AG10803 (cell line): ENCODE data around the gene OR6P1.

Source experiments
- DNase-seq: peaks from one replicate; pipeline ENCODE4 v3.0.0; 2010; ENCODE audit warnings: low read depth
- H3K4me3 ChIP-seq: 2 replicates; pipeline ENCODE4 v1.5.1; 2011; ENCODE audit warnings: mild to moderate bottlenecking, low read length, control low read depth
- TF ChIP-seq, protein P1 (sequence below): conservative IDR thresholded peaks from 2 replicates; pipeline ENCODE4 v1.5.1; 2011; ENCODE audit warnings: mild to moderate bottlenecking, low read length, control low read depth, inconsistent platforms

OR6P1 gene, protein sequence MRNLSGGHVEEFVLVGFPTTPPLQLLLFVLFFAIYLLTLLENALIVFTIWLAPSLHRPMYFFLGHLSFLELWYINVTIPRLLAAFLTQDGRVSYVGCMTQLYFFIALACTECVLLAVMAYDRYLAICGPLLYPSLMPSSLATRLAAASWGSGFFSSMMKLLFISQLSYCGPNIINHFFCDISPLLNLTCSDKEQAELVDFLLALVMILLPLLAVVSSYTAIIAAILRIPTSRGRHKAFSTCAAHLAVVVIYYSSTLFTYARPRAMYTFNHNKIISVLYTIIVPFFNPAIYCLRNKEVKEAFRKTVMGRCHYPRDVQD

DNA sequence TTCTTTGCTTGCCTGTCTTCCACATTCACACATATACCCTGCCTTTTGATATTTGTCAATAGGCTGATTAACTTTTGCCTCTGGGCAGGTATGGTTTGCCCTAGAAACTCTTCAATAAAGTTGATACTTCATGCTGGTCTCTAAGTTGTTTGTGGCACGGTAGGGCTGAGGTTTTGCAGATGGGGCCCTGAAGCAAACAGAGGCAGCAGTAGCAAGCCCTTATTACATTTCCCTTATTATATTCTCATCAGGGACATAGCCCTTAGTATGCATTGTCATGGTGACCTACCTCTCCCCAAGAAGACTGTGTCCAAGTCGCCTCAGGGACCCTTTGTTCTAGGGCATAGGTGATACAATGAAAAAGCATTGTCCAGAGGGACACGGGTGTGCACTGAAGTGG lies at the start of gene OR6P1:
TSS of gene OR6P1 (minus strand) at position 101 of the 400 bp plus-strand sequence. CDS start 6,976 bp downstream, outside the sequence.
- DNase-seq = no peak
- H3K4me3 ChIP-seq = no peak within 1 kb of the TSS
- TF ChIP-seq, protein P1, sequence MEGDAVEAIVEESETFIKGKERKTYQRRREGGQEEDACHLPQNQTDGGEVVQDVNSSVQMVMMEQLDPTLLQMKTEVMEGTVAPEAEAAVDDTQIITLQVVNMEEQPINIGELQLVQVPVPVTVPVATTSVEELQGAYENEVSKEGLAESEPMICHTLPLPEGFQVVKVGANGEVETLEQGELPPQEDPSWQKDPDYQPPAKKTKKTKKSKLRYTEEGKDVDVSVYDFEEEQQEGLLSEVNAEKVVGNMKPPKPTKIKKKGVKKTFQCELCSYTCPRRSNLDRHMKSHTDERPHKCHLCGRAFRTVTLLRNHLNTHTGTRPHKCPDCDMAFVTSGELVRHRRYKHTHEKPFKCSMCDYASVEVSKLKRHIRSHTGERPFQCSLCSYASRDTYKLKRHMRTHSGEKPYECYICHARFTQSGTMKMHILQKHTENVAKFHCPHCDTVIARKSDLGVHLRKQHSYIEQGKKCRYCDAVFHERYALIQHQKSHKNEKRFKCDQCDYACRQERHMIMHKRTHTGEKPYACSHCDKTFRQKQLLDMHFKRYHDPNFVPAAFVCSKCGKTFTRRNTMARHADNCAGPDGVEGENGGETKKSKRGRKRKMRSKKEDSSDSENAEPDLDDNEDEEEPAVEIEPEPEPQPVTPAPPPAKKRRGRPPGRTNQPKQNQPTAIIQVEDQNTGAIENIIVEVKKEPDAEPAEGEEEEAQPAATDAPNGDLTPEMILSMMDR = no peak

- TF ChIP-seq, protein P1 = no peak
- DNase-seq = no peak
These were observed 43.4 kb upstream of the OR6P1 start for GRCh38 chr1:158613764-158614163.

DNA sequence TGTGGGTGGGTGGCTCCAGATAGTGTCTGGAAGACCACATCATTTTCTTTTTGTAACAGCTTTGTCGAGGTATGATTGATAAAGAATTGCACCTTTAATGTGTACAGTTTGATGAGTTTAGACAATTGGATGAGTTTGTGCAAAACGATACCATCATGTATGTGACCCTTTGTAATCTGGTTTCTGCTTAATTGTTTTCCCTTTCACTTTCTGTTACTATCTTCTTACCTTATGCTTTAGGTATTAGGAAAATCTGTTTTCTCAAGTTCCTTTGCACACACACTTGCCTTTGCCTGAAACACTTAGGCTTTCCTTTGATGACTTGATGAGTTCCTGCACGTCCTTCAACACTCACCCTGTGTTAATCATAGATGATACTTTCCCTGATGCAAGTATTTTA lies 41.5 kb upstream of the OR6P1 start:
- DNase-seq = no peak
- TF ChIP-seq, protein P1 = no peak
- no peak overlapping the region for H3K4me3 ChIP-seq

More at GRCh38 chr1:158613764-158614163, 43.4 kb upstream of the OR6P1 start:
- H3K4me3 ChIP-seq = no peak overlapping the region

DNA sequence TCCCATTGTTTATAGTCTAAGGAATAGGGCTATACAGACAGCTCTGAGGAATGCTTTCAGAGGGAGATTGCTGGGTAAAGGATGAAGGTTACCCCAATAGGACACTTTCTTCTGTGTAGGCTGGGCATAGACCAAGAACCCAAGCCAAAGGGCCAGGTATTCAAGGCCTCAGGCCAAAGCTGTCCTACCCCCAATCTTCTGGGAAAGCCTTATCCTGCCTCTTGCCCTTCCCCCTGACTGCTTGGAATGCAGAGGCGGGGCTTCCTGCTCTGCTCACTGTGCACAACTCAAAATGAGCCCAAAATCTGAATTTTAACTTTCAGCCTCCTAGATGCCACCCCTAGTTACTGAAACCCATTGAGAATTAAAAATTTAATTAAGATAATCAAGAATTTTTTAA lies 36.9 kb upstream of the OR6P1 start:
- TF ChIP-seq, protein P1 = no peak
- no peak for DNase-seq
- no peak overlapping the region for H3K4me3 ChIP-seq

- H3K4me3 ChIP-seq = no peak within 1 kb of the TSS
- TF ChIP-seq, protein P1 = no peak
- no peak for DNase-seq
These were observed 34.6 kb upstream of the OR6P1 start, which contains the start of gene OR10Z1 for GRCh38 chr1:158604968-158605367. Gene OR10Z1, plus strand, starts transcription at chr1:158605268. Its CDS starts 1,171 bp downstream, at chr1:158606439.

- no peak for DNase-seq
- no peak overlapping the region for H3K4me3 ChIP-seq
- TF ChIP-seq, protein P1 = no peak
These were observed 30.4 kb upstream of the OR6P1 start for GRCh38 chr1:158600735-158601134.

DNA sequence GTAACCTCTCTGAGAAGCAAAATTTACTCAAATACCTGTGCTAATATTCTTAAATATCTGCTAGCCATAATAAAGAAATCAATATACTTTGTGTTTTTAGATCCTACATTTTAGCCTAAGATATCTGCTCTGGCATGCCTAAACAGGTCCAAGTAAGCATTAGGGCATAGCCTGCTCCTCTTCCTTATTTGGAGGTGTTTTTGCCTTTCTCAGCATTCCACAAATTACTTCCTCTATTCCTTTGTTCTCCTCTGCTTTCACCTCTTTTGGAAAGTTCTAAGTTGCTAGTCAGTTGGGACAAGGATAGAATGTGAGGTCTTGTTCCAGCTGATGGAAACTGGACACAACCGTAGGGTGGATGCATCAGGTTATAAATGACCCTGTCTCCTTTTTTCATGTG lies 16.6 kb upstream of the OR6P1 start:
- TF ChIP-seq, protein P1 = no peak

More for the DNA sequence above, 16.6 kb upstream of the OR6P1 start:
- H3K4me3 ChIP-seq = no peak overlapping the region
- DNase-seq = no peak
